H1 (cell line): Measurements from ENCODE around the gene ATP6V1E1. TPM values are rescaled to one million over a fixed set of nuclear protein-coding genes. Genes with fewer than 3 reads are reported as not detected.

Experiments
- CHD2 ChIP-seq: IDR thresholded peaks from 2 replicates; pipeline ENCODE4 v1.6.1; 2012; ENCODE audit warnings: low read length, improper control_type of control experiment
- CHD7 ChIP-seq: fragments of 300-600 bp; sonication (generic); IDR thresholded peaks from 2 replicates; pipeline ENCODE4 v1.7.1; 2012; ENCODE audit warnings: low read length, moderate library complexity, mild to moderate bottlenecking, inconsistent platforms; ENCODE audit not compliant: insufficient replicate concordance
- E2F6 ChIP-seq: IDR thresholded peaks from 2 replicates; pipeline ENCODE4 v1.6.1; 2012; ENCODE audit warnings: inconsistent platforms
- JUN ChIP-seq: IDR thresholded peaks from 2 replicates; pipeline ENCODE4 v1.6.1; 2011; ENCODE audit warnings: low read depth, mild to moderate bottlenecking, improper control_type of control experiment, low read length
- JUND ChIP-seq: IDR thresholded peaks from 2 replicates; pipeline ENCODE4 v1.6.1; 2011; ENCODE audit warnings: mild to moderate bottlenecking, improper control_type of control experiment, low read length
- RXRA ChIP-seq: IDR thresholded peaks from 2 replicates; pipeline ENCODE4 v1.6.1; 2011; ENCODE audit warnings: low read depth, mild to moderate bottlenecking, low read length, moderate library complexity; ENCODE audit not compliant: insufficient read depth
- SAP30 ChIP-seq: fragments of 300-600 bp; sonication (generic); IDR thresholded peaks from 2 replicates; pipeline ENCODE4 v1.7.1; 2012; ENCODE audit warnings: low read length, moderate library complexity, mild to moderate bottlenecking, inconsistent platforms; ENCODE audit not compliant: insufficient read depth, insufficient replicate concordance
- TBP ChIP-seq: IDR thresholded peaks from 2 replicates; pipeline ENCODE4 v1.6.1; 2011; ENCODE audit warnings: low read depth, low read length, improper control_type of control experiment
- YY1 ChIP-seq: IDR thresholded peaks from 2 replicates; pipeline ENCODE4 v1.6.1; 2011; ENCODE audit warnings: low read depth, mild to moderate bottlenecking, low read length
- polyA plus RNA-seq, 7 experiments: library from polyadenylated mRNA; depleted of rRNA in 3 of 7; stranded (reverse) in 5 of 7; unstranded in 2 of 7; fragments of >200 nt in 5 of 7; fragments of 200-250 nt in 2 of 7; gene quantifications; 1 replicate in 5 of 7; 2 replicates in 1 of 7; 4 replicates in 1 of 7; pipeline versions ENCODE4 v1.2.1 to v1.2.3, GENCODE V29; 2011 to 2013; ENCODE audit warnings: missing spikeins in 2 of 7, mixed read lengths in 2 of 7
- total RNA-seq: library from RNA; stranded (reverse); fragmentation: NEBNext Ultra II Directional; extraction: Animal tissue kit (Norgen Biotek cat#: 25700); gene quantifications from 2 replicates; pipeline ENCODE4 v1.2.1, GENCODE V29; 2021
- TF ChIP-seq, protein P1 (sequence below): IDR thresholded peaks from 2 replicates; pipeline ENCODE4 v1.6.1; 2011; ENCODE audit warnings: low read length, improper control_type of control experiment

ATP6V1E1 gene
- total and polyA plus RNA-seq, 2 of the 8 experiments (the other 6 are each of a cell fraction or from before 2014, with no cell fraction given), result 80.4 to 88.1 TPM

- no peak for TF ChIP-seq CHD7
- TF ChIP-seq, protein P1, sequence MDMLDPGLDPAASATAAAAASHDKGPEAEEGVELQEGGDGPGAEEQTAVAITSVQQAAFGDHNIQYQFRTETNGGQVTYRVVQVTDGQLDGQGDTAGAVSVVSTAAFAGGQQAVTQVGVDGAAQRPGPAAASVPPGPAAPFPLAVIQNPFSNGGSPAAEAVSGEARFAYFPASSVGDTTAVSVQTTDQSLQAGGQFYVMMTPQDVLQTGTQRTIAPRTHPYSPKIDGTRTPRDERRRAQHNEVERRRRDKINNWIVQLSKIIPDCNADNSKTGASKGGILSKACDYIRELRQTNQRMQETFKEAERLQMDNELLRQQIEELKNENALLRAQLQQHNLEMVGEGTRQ, result no peak
- TF ChIP-seq JUN, result no peak
- no peak for TF ChIP-seq YY1
- TF ChIP-seq CHD2, result no peak
- no peak for TF ChIP-seq TBP
- TF ChIP-seq E2F6, result no peak
- no peak for TF ChIP-seq JUND
- TF ChIP-seq RXRA, result no peak
- TF ChIP-seq SAP30, result no peak
Observed at GRCh38 chr22:17627961-17628405, 566 bp downstream of the ATP6V1E1 start (continued).
